Omental fat pad (tissue), 4 donors: ENCODE measurements around the gene THAP10. TPM values are rescaled to one million over a fixed set of nuclear protein-coding genes. Genes with fewer than 3 reads are reported as not detected.

Source experiments
- ATAC-seq: fragments of 150-250 bp; one replicate; pipeline ENCODE4 v1.9.1; 2016; ENCODE audit warnings: mild to moderate bottlenecking, moderate library complexity; ENCODE audit not compliant: low FRiP score
- DNase-seq: peaks from one replicate; pipeline ENCODE4 v3.0.0-alpha.2; 2019; ENCODE audit warnings: low spot score
- CTCF ChIP-seq, 3 donors: fragments of 450-650 bp; IDR thresholded peaks; one replicate each; pipeline ENCODE4 v1.5.1; 2016 to 2017; ENCODE audit warnings: antibody characterized with exemption in 3 of 3, mild to moderate bottlenecking in 3 of 3, moderate library complexity in 2 of 3
- total RNA-seq, 4 donors: library from RNA; depleted of rRNA; stranded (reverse); fragments of >200 nt; gene quantifications; one replicate each; pipeline ENCODE4 v1.1.0, GENCODE V29; 2016

THAP10 gene
- total RNA-seq, 4 donors from 2014 or later, result 0.48 to 3.5 (median 1.1) TPM

GRCh38 chr15:70923311-70924080, 31.3 kb upstream of the THAP10 start:
- DNase-seq (no peak), ATAC-seq (no peak)
- no peak for TF ChIP-seq CTCF (IDR thresholded peaks at IDR 0.05)

- no peak for ATAC-seq
- TF ChIP-seq CTCF (IDR thresholded peaks at IDR 0.05), result no peak
- no peak for DNase-seq
Measured at GRCh38 chr15:70922119-70922518, 29.9 kb upstream of the THAP10 start.

GRCh38 chr15:70920981-70921696, 28.9 kb upstream of the THAP10 start:
- ATAC-seq, result no peak
- DNase-seq, result no peak
- TF ChIP-seq CTCF (IDR thresholded peaks at IDR 0.05), result no peak

- no peak for DNase-seq
- ATAC-seq, result no peak
- no peak for TF ChIP-seq CTCF (IDR thresholded peaks at IDR 0.05)
Measured at GRCh38 chr15:70917955-70918354, 25.7 kb upstream of the THAP10 start.

GRCh38 chr15:70916531-70916930, 24.3 kb upstream of the THAP10 start:
- DNase-seq (no peak), ATAC-seq (no peak)
- TF ChIP-seq CTCF (IDR thresholded peaks at IDR 0.05), result no peak

GRCh38 chr15:70912187-70912586, 20.0 kb upstream of the THAP10 start:
- no peak for DNase-seq
- TF ChIP-seq CTCF (IDR thresholded peaks at IDR 0.05), result no peak
- ATAC-seq, result no peak

- TF ChIP-seq CTCF (IDR thresholded peaks at IDR 0.05), result no peak
- ATAC-seq (no peak), DNase-seq (no peak)
Measured at GRCh38 chr15:70910958-70911357, 18.7 kb upstream of the THAP10 start.
